GM18861 (cell line): ENCODE measurements around the gene WDR49.

ENCODE experiments used
- ATAC-seq: cut with Tn5 transposase; IDR thresholded peaks from one replicate; pipeline ENCODE4 v1.9.1; 2021; ENCODE audit not compliant: unreplicated experiment

Gene WDR49

GRCh38 chr3:167491621-167492020 is 162.1 kb downstream of the WDR49 start:
- no peak for ATAC-seq

- no peak for ATAC-seq
Observed at GRCh38 chr3:167489571-167489970, 164.2 kb downstream of the WDR49 start.

GRCh38 chr3:167487556-167487955 is 166.2 kb downstream of the WDR49 start:
- no peak for ATAC-seq

GRCh38 chr3:167484551-167484950 is 169.2 kb downstream of the WDR49 start:
- no peak for ATAC-seq

GRCh38 chr3:167483708-167484475 is 169.8 kb downstream of the WDR49 start:
- no peak for ATAC-seq

GRCh38 chr3:167481164-167481563 is 172.6 kb downstream of the WDR49 start:
- ATAC-seq, result no peak

GRCh38 chr3:167480748-167481147 is 173.0 kb downstream of the WDR49 start:
- ATAC-seq, result no peak

GRCh38 chr3:167473863-167474262 is 179.9 kb downstream of the WDR49 start, which contains the start of gene SERPINI2:
TSS of gene SERPINI2 (minus strand) at chr3:167474042. CDS start at chr3:167471834, 2,208 bp downstream.
- no peak for ATAC-seq

- ATAC-seq, result no peak
Observed at GRCh38 chr3:167469381-167469780, 184.4 kb downstream of the WDR49 start.

- ATAC-seq, result no peak
Observed at GRCh38 chr3:167467848-167468611, 185.7 kb downstream of the WDR49 start.

- ATAC-seq, result no peak
Observed at GRCh38 chr3:167466966-167467365, 186.8 kb downstream of the WDR49 start.

- no peak for ATAC-seq
Observed at GRCh38 chr3:167456157-167456799, 197.5 kb downstream of the WDR49 start.

GRCh38 chr3:167453815-167454214 is 199.9 kb downstream of the WDR49 start:
- ATAC-seq, result no peak

- no peak for ATAC-seq
Observed at GRCh38 chr3:167451282-167451681, 202.5 kb downstream of the WDR49 start.

- ATAC-seq, result no peak
Observed at GRCh38 chr3:167450675-167451074, 203.1 kb downstream of the WDR49 start.

- no peak for ATAC-seq
Observed at GRCh38 chr3:167450195-167450594, 203.5 kb downstream of the WDR49 start.

GRCh38 chr3:167445491-167445890 is 208.3 kb downstream of the WDR49 start:
- no peak for ATAC-seq

- no peak for ATAC-seq
Observed at GRCh38 chr3:167441256-167441655, 212.5 kb downstream of the WDR49 start.

- no peak for ATAC-seq
Observed at GRCh38 chr3:167437428-167438139, 216.2 kb downstream of the WDR49 start.
